Measurements from ENCODE around the gene CAPZB.

DNA sequence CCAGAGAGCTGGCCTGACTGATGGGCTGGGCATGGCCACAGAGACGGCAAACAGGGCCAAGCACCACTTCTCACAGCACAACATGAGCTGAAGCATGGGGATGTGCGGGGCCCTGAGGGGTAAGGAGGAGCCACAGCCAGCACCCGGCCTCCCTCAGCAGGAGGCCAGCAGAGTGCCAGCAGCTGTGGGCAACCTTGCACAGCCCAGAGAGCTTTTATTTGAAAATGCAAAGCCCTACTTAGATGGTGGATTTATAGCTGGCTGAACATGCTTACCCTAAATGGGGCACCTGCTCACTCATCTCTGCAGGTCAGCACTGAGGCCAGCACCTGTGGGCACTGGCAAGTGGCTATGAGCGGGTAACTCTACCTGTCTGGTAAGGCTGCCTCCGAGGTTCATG is 129.1 kb downstream of the CAPZB start:
- TF ChIP-seq POLR2AphosphoS5 (IDR thresholded peaks at IDR 0.05; ENCODE audit: low read depth): no peak
- TF ChIP-seq, protein P1, sequence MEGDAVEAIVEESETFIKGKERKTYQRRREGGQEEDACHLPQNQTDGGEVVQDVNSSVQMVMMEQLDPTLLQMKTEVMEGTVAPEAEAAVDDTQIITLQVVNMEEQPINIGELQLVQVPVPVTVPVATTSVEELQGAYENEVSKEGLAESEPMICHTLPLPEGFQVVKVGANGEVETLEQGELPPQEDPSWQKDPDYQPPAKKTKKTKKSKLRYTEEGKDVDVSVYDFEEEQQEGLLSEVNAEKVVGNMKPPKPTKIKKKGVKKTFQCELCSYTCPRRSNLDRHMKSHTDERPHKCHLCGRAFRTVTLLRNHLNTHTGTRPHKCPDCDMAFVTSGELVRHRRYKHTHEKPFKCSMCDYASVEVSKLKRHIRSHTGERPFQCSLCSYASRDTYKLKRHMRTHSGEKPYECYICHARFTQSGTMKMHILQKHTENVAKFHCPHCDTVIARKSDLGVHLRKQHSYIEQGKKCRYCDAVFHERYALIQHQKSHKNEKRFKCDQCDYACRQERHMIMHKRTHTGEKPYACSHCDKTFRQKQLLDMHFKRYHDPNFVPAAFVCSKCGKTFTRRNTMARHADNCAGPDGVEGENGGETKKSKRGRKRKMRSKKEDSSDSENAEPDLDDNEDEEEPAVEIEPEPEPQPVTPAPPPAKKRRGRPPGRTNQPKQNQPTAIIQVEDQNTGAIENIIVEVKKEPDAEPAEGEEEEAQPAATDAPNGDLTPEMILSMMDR (IDR thresholded peaks at IDR 0.05; ENCODE audit: insufficient read depth, low read length): no peak
- TF ChIP-seq GABPA (IDR thresholded peaks at IDR 0.05; ENCODE audit: low read depth): no peak
- TF ChIP-seq, protein P2, sequence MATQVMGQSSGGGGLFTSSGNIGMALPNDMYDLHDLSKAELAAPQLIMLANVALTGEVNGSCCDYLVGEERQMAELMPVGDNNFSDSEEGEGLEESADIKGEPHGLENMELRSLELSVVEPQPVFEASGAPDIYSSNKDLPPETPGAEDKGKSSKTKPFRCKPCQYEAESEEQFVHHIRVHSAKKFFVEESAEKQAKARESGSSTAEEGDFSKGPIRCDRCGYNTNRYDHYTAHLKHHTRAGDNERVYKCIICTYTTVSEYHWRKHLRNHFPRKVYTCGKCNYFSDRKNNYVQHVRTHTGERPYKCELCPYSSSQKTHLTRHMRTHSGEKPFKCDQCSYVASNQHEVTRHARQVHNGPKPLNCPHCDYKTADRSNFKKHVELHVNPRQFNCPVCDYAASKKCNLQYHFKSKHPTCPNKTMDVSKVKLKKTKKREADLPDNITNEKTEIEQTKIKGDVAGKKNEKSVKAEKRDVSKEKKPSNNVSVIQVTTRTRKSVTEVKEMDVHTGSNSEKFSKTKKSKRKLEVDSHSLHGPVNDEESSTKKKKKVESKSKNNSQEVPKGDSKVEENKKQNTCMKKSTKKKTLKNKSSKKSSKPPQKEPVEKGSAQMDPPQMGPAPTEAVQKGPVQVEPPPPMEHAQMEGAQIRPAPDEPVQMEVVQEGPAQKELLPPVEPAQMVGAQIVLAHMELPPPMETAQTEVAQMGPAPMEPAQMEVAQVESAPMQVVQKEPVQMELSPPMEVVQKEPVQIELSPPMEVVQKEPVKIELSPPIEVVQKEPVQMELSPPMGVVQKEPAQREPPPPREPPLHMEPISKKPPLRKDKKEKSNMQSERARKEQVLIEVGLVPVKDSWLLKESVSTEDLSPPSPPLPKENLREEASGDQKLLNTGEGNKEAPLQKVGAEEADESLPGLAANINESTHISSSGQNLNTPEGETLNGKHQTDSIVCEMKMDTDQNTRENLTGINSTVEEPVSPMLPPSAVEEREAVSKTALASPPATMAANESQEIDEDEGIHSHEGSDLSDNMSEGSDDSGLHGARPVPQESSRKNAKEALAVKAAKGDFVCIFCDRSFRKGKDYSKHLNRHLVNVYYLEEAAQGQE (IDR thresholded peaks at IDR 0.05; ENCODE audit: insufficient replicate concordance, low read depth): no peak
